Left renal cortex interstitium (tissue), 4 donors: ENCODE measurements around the gene RPP25L. TPM values are rescaled to one million over a fixed set of nuclear protein-coding genes. Genes with fewer than 3 reads are reported as not detected.
"Not testable (repeated sequence)": the region's sequence is repeated elsewhere in the genome, so short reads cannot be mapped to it uniquely, and the experiment has no call there.

ENCODE experiments used
- DNase-seq, 4 donors: peaks; one replicate each; pipeline ENCODE4 v3.0.0-alpha.2; 2013; ENCODE audit warnings: low read depth in 4 of 4, low spot score in 2 of 4, missing footprints in 1 of 4
- polyA plus RNA-seq, 4 donors: library from polyadenylated mRNA; unstranded; fragments of 120-200 nt; gene quantifications; one replicate each; pipeline ENCODE4 v1.2.1, GENCODE V29; 2013; ENCODE audit not compliant: insufficient read length in 4 of 4

Gene RPP25L
- polyA plus RNA-seq, 4 donors, result 26.5 to 38.1 (median 30.7) TPM

GRCh38 chr9:34639322-34639721 is 27.4 kb upstream of the RPP25L start:
- not testable (repeated sequence) for DNase-seq

DNA sequence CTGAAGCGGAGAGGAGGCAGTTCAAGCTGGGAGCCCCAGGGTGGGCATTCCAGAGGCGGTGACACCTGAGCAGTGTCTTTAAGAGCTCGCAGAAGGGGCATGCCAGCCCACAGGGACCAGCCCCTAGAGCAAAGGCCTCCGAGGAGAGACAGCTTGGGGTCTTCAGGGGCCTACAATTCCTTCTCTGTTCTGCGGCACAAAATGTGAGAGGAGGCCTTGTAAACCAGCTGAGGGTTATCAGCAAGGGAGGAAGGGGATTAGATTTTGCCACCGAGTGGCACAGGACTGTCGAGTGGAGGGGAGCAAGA is 26.2 kb upstream of the RPP25L start:
- no peak for DNase-seq

- peak in 3 of 4 donors; percentile 76 to 91 (median 82) for DNase-seq
Measured at GRCh38 chr9:34637356-34638137, 25.6 kb upstream of the RPP25L start, which contains the start of gene SIGMAR1. Gene SIGMAR1, minus strand, starts transcription at chr9:34637787. Its CDS starts 90 bp downstream, at chr9:34637697.

- DNase-seq, result no peak
Measured at GRCh38 chr9:34636791-34637355, 25.0 kb upstream of the RPP25L start.

DNA sequence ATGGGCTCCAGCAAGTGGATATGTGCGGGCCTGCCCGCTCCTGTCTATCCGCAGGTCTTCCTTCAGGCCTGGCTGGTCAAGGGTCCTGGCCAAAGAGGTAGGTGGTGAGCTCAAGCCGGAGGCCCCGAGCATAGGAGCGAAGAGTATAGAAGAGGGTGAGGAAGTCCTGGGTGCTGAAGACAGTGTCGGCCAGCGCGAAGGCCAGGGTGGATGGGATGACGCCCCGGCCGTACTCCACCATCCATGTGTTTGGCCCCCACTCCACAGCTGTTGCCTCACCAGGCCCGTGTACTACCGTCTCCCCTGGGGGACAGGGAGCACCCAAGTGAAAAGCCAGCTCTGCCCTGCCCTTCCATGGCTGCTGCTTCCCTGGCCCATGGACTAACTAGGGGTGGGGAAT is 23.7 kb upstream of the RPP25L start:
- no peak for DNase-seq

GRCh38 chr9:34634551-34635248 is 22.8 kb upstream of the RPP25L start:
- DNase-seq, result no peak

DNA sequence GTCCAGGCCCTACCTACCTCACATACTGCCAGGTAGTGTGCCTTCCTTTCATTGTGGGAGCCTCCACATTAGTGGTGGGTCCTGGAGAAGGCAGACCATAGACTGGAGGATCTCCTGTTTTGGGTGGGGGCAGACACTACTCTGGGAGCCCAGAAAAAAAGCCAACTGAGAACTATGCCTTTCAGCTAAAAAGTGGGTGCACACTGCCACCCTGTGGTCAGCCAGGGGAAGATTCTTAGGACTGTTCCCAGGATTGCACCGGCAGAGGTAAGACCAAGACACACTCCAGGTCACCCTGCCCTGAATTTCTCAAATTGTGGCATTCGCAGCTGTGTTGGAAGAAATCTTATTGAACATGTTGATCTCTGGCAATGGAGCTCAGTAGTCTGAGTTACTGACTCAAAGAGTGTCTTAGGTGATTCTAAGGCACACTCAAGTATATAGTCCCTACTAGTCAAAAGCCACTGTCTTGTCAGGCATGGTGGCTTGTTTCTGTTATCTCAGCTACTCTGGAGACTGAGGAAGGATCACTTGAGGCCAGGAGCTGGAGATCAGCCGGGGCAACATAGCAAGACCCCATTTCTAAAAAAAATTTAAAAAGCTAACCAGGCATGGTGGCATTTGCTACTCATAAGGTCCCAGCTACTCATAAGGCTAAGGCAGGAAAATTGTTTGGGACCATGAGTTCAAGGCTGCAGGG is 22.1 kb upstream of the RPP25L start:
- no peak for DNase-seq

GRCh38 chr9:34633166-34633565 is 21.3 kb upstream of the RPP25L start:
- DNase-seq, result no peak

DNA sequence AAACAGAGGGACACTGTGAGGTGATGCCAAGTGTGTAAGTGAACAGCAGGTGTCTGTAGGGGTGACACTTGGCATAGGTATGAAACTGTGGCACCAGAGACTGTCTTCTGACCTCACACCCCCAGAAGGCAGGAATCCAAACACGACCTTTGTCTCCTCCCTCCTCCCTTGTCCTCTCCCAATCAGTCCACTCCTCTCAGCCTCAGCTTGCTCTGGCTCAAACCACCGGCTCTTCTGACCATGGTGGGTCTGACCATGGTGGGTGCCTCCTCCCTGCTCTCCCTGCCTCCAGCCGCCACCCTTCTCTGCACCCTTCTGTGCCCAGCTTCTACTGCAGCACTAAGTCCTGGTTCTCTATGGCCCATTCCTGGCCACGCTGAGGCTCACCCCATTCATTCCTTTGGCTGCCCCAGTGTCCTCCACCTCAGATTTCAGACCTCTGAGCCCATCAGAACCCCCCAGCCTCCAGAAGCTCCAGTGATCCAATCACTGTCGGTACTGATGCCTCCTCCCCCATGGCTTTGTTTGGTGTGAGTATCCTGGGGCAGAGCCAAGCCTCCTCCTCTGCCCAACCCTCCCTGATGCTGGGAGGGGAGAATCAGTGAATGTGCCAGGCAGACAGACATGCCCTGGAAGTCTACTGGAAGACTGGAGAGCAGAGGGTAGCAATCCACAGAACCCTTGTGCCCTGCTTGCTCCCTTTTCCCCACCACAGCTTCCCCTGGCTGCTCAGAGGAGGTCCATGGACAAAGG is 18.7 kb upstream of the RPP25L start:
- DNase-seq, result no peak

DNA sequence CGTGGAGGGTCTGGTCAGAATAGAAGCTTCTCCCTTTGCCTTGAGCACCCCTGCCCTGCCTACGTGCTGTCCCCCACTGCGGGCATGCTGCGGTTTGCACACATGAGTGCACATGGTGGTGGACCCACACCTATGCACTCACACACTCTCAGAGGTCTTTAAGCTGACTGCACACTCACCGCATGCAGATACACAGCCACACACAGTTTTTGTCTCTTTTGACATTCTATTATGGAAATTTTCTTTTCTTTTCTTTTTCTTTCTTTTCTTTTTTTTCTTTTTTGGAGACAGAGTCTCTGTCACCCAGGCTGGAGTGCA is 17.6 kb upstream of the RPP25L start:
- no peak for DNase-seq

DNA sequence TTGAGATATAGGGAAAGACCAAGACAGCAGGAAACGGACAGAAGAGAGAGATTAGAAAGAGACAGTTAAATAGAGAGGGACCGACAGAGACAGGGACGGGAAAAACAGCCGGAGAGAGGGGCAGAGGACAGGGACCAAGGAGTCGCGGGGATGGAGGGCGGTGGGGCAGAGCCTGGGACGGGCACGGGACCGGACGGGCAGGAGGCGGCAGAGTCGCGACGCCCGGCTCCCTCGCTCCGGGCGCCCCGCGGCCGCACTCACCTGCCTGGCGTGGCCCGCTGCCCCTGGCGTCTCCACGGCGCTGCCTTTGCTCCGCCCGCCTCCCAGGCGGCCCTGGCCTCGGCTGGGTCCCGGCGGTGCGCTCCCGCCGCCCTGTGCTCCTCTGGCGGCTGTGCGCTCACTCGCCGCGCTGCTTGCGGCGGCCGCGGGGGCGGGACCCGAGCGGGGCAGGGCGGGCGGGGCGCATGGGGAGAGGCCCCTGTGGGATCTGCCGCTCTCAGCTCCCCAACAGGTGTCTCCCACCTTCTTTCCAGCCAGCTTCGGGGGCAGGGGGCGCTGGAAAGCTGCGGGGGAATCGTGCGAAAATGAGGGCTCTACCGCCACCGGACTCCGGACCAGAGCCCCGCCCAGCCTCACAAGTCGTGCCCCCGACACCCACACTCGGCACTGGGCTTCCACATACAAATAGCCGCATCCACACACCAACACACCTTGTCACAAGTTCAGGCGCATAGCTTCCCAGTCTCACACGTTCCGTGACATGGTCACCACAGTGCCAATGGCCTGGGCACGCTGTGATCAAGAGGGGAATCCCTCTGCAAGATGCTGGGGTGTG is 17.0 kb upstream of the RPP25L start, which contains the start of gene ARID3C:
Gene ARID3C, minus strand, starts transcription at position 411 of the 835 bp plus-strand sequence. CDS start 1,052 bp downstream, outside the sequence.
- no peak for DNase-seq

DNA sequence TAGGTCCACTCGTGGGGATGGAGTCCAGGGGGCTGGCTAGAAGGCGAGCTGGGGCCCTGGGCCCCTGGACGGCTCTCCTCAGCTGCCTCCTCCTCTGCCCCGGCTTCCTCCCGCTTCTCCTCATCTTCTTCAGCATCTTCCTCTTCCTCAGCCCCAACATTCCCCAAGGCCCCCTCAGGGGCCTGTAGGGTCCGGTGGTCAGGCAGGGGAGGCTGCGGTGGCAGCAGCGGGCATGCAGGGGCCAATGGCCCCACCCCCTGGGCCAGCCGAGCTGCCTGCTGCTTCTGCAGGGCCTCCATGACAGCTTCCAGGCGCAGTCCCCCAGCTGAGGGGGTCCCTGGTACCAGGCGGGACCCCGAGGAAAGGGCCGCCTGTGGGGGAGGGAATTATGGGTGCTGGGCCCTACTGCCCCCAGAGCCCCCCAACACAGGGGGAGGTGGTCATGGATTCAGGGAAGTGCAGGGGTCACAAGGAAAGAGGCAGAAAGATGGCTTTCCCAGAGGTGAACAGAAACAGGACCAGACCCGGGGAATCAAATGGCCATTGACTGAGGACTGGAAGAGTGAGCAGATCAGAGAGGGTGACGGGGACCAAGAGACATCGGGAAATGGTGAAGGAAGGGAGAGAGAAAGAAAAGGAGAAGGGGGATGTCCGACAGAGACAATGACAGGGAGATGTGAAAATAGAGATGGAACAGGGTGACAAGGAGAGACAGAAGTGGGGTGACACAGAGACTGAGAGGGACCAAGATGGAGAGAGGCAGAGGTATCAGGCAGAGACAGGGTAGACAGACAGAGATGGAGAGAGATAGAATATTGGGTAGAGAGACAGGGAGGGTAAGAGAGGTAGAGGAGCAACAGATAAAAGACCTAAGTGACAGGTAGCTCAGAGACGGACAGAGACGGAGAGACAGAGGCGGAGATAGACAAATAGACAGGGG is 16.1 kb upstream of the RPP25L start:
- DNase-seq, result no peak

DNA sequence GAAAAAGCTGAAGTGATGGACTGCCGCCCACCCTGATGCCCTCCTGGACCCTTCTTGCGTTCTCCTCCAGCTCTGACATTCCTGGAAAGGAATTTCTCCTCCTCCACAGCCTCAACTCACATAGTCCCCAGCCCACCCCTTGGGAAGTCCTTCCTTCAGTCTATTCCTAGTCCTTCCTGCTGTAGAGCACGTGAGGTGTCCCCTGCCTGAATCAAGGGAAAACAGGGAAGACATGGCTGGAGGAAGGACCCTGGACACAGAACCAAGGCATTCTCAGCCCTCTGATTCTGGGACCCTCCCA is 13.2 kb upstream of the RPP25L start:
- DNase-seq, result no peak

- DNase-seq, result no peak
Measured at GRCh38 chr9:34624475-34625185, 12.7 kb upstream of the RPP25L start.

GRCh38 chr9:34623374-34624235 is 11.7 kb upstream of the RPP25L start:
- DNase-seq, result no peak

DNA sequence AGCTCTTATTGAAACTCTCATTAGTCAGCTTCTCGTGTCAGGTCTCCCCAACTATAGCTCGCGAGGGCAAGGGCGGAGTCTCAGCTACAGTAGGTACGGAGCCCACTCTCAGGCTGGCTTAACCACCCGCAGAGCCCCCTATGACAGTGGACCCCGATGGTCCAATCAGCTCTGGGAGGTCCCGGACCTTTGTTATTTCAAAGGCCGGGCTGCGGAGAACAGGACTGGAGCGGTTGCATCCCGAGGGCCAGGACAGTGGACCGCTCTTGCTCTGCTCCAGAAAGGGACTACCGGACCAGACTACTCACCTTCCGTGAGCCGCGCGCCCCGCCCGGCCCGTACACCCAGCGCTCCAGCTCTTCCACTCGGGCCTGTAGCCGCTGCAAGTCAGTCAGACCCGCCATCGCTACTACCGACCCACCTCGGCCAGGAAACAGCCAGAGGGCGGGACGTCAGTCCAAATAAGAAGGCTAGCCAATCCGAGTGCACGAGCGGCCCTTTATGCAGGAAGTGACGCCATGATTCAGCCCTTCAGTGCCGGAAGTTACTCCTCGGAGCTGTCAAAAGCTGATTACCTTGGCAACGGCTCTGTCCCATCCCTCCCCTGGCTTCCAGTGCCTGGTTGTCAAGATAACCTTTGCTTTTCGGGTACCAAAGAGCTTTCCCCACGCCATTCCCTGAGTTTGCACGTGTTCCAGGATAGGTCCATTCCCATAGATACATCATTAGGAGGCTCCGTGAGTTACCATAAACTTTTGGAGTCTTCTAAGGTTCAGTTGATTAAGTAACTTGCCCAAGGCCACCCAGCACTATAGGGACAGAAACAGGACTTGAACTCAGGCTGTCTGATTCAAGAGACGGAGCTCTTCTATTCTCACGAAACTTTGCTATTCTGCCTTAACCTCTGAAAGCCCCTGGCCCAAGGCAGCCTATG is 8.4 kb upstream of the RPP25L start, which contains the start of gene DCTN3:
Gene DCTN3, minus strand, starts transcription at position 435 of the 934 bp plus-strand sequence. Its CDS starts 31 bp downstream, at position 404.
- DNase-seq, result peak in 3 of 4 donors; percentile 83 to 92 (median 84)
